NOMO-1 treated with DMSO at 0.1 percent for 48 hours (cell line): ENCODE results near the gene JAM3.
A peak's percentile ranks its signal among the peaks of the same experiment; 100 is the strongest.
"Not testable (repeated sequence)": the region's sequence is repeated elsewhere in the genome, so short reads cannot be mapped to it uniquely, and the experiment has no call there.

Experiments
- DNase-seq: peaks from one replicate; lab custom pipeline; 2025; ENCODE audit not compliant: unreplicated experiment; lab: John Stamatoyannopoulos, UW

Gene JAM3

GRCh38 chr11:134060316-134060715, 8.6 kb upstream of the JAM3 start:
- DNase-seq = peak; percentile 25

- no peak for DNase-seq
Observed at GRCh38 chr11:134062265-134063123, 6.4 kb upstream of the JAM3 start.

GRCh38 chr11:134063124-134063495, 5.8 kb upstream of the JAM3 start:
- DNase-seq = no peak

- DNase-seq = no peak
Observed at GRCh38 chr11:134063991-134064747, 4.7 kb upstream of the JAM3 start.

- DNase-seq = no peak
Observed at GRCh38 chr11:134065381-134065780, 3.5 kb upstream of the JAM3 start.

GRCh38 chr11:134066943-134067885, 1.7 kb upstream of the JAM3 start:
- DNase-seq = no peak

- no peak for DNase-seq
Observed at GRCh38 chr11:134069426-134070341, 812 bp downstream of the JAM3 start.

- no peak for DNase-seq
Observed at GRCh38 chr11:134070342-134070845, 1.5 kb downstream of the JAM3 start.

- no peak for DNase-seq
Observed at GRCh38 chr11:134071306-134071705, 2.4 kb downstream of the JAM3 start.

GRCh38 chr11:134071766-134072402, 3.0 kb downstream of the JAM3 start:
- no peak for DNase-seq

- DNase-seq = no peak
Observed at GRCh38 chr11:134072844-134073243, 4.0 kb downstream of the JAM3 start.

GRCh38 chr11:134074346-134074745, 5.5 kb downstream of the JAM3 start:
- no peak for DNase-seq

GRCh38 chr11:134074766-134075165, 5.9 kb downstream of the JAM3 start:
- no peak for DNase-seq

GRCh38 chr11:134079317-134079716, 10.4 kb downstream of the JAM3 start:
- no peak for DNase-seq

GRCh38 chr11:134081258-134081657, 12.4 kb downstream of the JAM3 start:
- not testable (repeated sequence) for DNase-seq

GRCh38 chr11:134082990-134083389, 14.1 kb downstream of the JAM3 start:
- DNase-seq = no peak

- DNase-seq = no peak
Observed at GRCh38 chr11:134086376-134086775, 17.5 kb downstream of the JAM3 start.

- DNase-seq = not testable (repeated sequence)
Observed at GRCh38 chr11:134092006-134092405, 23.1 kb downstream of the JAM3 start.

GRCh38 chr11:134097166-134097565, 28.3 kb downstream of the JAM3 start:
- DNase-seq = no peak
